ENCODE measurements around the gene CDC42EP3.

CDC42EP3 gene, protein sequence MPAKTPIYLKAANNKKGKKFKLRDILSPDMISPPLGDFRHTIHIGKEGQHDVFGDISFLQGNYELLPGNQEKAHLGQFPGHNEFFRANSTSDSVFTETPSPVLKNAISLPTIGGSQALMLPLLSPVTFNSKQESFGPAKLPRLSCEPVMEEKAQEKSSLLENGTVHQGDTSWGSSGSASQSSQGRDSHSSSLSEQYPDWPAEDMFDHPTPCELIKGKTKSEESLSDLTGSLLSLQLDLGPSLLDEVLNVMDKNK

DNA sequence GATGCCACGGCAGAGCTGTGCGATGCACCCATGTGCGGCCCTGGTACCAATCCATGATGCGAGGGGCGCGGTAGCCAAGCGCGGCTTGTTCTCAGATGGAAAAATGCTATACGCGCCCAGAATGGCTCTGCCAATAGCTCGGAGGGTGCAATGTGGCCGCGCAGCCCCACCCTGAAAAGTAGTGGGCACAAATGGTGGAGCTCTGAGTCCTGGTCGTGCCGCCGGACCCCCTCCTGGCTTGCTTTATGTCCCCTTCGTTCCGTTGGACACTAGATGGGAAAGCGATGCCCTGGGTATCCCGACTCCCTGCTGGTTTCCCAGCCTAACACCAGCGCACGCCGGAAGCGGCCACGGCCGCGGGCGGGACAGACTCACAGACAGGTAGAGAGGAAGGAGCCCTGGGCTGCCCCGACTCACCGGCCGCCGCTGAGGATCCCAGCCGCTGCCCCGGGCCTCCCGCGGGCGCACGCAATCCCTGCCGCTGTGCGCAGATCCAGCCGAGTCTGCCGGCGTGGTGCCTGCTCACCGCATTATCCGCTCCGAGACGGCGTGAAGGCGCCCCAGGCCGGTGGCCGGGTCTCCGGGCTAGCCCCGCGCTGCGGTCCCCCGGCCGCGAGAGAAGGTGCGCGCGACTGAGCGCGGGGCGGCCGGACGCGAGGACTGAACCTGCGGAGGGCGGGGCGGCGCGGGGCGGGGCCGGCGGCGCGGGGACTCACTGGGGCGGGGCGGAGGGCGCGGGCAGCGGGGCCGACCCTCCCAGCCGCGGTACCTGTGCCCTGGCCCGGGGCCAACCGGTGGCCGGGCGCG is at the start of gene CDC42EP3:
CDC42EP3 (minus strand) TSS at position 634 of the 807 bp plus-strand sequence. CDS start 25,055 bp downstream, outside the sequence.
- Histone ChIP-seq H3K4me1 (ENCODE audit: low read length) (peaks cover 29% of the 10 kb centered on the region), H2AFZ (ENCODE audit: low read depth, low read length) (peak within 1 kb of the TSS; percentile 86), H4K20me1 (ENCODE audit: insufficient read depth, low read length) (peaks cover 43% of the 10 kb centered on the region), H3K9ac (ENCODE audit: low read length) (peak within 1 kb of the TSS; percentile 96), H3K27ac (ENCODE audit: low read length) (peak within 1 kb of the TSS; percentile 74), H3K27me3 (ENCODE audit: low read depth, low read length) (no peaks in the 10 kb centered on the region), H3K79me2 (ENCODE audit: low read length) (peaks cover 55% of the 10 kb centered on the region), H3K4me2 (ENCODE audit: low read length) (peak within 1 kb of the TSS; percentile 93), H3K36me3 (replicated peaks; ENCODE audit: low read depth, low read length) (peaks cover 27% of the 10 kb centered on the region), H3K9me3 (ENCODE audit: insufficient read depth, low read length) (no peaks in the 10 kb centered on the region), H3K4me3 (ENCODE audit: low read length) (peak within 1 kb of the TSS; percentile 82)
- TF ChIP-seq EZH2phosphoT487 (IDR thresholded peaks at IDR 0.05; ENCODE audit: low read depth) = no peak
- TF ChIP-seq, protein P1, sequence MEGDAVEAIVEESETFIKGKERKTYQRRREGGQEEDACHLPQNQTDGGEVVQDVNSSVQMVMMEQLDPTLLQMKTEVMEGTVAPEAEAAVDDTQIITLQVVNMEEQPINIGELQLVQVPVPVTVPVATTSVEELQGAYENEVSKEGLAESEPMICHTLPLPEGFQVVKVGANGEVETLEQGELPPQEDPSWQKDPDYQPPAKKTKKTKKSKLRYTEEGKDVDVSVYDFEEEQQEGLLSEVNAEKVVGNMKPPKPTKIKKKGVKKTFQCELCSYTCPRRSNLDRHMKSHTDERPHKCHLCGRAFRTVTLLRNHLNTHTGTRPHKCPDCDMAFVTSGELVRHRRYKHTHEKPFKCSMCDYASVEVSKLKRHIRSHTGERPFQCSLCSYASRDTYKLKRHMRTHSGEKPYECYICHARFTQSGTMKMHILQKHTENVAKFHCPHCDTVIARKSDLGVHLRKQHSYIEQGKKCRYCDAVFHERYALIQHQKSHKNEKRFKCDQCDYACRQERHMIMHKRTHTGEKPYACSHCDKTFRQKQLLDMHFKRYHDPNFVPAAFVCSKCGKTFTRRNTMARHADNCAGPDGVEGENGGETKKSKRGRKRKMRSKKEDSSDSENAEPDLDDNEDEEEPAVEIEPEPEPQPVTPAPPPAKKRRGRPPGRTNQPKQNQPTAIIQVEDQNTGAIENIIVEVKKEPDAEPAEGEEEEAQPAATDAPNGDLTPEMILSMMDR (IDR thresholded peaks at IDR 0.05; ENCODE audit: low read depth, low read length) = no peak

DNA sequence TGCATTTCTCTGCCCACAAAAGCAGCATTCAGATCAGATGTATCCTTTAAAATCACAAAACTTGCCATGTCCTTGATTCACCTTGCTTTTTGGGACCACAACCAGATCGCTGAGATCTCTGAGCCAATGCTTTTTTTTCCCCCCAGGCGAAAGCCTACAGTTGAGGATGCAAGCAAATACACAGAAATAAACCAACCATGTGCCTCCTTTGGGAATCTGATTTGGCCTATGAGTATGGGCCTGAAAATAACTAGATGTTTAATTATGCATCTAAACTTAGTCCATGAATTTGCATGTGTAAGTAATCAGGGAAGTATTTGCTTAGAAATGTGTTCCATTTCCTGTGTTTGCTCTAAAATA is 49.7 kb upstream of the CDC42EP3 start:
- no peak for TF ChIP-seq EZH2phosphoT487 (IDR thresholded peaks at IDR 0.05; ENCODE audit: low read depth)
- TF ChIP-seq, protein P1 (IDR thresholded peaks at IDR 0.05; ENCODE audit: low read depth, low read length) = no peak
- no peak overlapping the region for H3K27ac ChIP-seq (ENCODE audit: low read length)
- H3K9me3 ChIP-seq (ENCODE audit: insufficient read depth, low read length) = no peaks in the 10 kb centered on the region
- H3K4me2 ChIP-seq (ENCODE audit: low read length) = no peak overlapping the region
- no peak overlapping the region for H2AFZ ChIP-seq (ENCODE audit: low read depth, low read length)
- H3K4me3 ChIP-seq (ENCODE audit: low read length) = no peak overlapping the region
- no peaks in the 10 kb centered on the region for H3K79me2 ChIP-seq (ENCODE audit: low read length)
- H3K9ac ChIP-seq (ENCODE audit: low read length) = no peak overlapping the region
- 0 out of 2 replicates have a peak, but pooled peaks cover 6% of the 10 kb centered on the region for H3K27me3 ChIP-seq (ENCODE audit: low read depth, low read length)
- no peaks in the 10 kb centered on the region for H3K36me3 ChIP-seq (replicated peaks; ENCODE audit: low read depth, low read length)
- no peaks in the 10 kb centered on the region for H4K20me1 ChIP-seq (ENCODE audit: insufficient read depth, low read length)
- no peaks in the 10 kb centered on the region for H3K4me1 ChIP-seq (ENCODE audit: low read length)

DNA sequence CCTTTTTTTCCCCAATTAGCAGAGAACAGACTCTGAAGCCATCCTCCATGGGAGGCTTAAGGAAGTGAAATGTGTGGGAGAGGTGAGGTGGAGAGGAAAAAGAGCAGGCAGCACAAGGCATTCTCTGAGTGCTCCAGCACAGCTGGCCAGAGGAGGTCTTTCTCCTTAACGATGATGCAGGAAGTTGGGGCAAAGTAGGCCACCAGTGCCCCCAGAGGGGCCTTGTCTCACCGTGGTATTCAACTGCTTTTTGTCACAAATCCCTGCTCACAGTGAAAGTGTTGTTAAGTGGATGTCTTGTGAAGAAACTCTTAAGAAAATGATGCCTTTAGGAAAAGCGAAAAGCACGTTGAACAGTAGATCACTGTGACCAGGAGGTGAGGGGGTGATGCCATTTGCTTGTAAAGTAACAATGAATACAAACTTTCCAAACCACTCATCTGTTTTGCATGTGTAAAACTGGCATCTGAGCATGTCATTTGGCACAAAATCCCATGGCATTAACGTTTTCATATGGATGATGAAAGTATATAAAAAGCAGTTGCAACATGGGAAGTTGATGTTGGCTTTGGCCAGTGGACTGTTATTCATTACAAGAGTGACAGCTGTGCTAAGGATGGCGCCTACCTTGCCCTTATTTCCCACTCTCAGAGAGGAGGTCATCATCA is 49.2 kb upstream of the CDC42EP3 start:
- Histone ChIP-seq H3K27ac (ENCODE audit: low read length) (no peak overlapping the region), H3K9ac (ENCODE audit: low read length) (no peak overlapping the region), H2AFZ (ENCODE audit: low read depth, low read length) (no peak overlapping the region), H3K4me3 (ENCODE audit: low read length) (no peak overlapping the region), H4K20me1 (ENCODE audit: insufficient read depth, low read length) (no peaks in the 10 kb centered on the region), H3K4me2 (ENCODE audit: low read length) (no peak overlapping the region), H3K4me1 (ENCODE audit: low read length) (no peaks in the 10 kb centered on the region), H3K27me3 (ENCODE audit: low read depth, low read length) (0 out of 2 replicates have a peak, but pooled peaks cover 6% of the 10 kb centered on the region), H3K9me3 (ENCODE audit: insufficient read depth, low read length) (no peaks in the 10 kb centered on the region), H3K36me3 (replicated peaks; ENCODE audit: low read depth, low read length) (no peaks in the 10 kb centered on the region), H3K79me2 (ENCODE audit: low read length) (no peaks in the 10 kb centered on the region)
- TF ChIP-seq, protein P1 (IDR thresholded peaks at IDR 0.05; ENCODE audit: low read depth, low read length) = no peak
- TF ChIP-seq EZH2phosphoT487 (IDR thresholded peaks at IDR 0.05; ENCODE audit: low read depth) = no peak

Data from OCI-LY3 (cell line).